ENCODE measurements around the gene THRB.

- TF ChIP-seq, protein P1, sequence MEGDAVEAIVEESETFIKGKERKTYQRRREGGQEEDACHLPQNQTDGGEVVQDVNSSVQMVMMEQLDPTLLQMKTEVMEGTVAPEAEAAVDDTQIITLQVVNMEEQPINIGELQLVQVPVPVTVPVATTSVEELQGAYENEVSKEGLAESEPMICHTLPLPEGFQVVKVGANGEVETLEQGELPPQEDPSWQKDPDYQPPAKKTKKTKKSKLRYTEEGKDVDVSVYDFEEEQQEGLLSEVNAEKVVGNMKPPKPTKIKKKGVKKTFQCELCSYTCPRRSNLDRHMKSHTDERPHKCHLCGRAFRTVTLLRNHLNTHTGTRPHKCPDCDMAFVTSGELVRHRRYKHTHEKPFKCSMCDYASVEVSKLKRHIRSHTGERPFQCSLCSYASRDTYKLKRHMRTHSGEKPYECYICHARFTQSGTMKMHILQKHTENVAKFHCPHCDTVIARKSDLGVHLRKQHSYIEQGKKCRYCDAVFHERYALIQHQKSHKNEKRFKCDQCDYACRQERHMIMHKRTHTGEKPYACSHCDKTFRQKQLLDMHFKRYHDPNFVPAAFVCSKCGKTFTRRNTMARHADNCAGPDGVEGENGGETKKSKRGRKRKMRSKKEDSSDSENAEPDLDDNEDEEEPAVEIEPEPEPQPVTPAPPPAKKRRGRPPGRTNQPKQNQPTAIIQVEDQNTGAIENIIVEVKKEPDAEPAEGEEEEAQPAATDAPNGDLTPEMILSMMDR (IDR thresholded peaks at IDR 0.05), result no peak
- no peak for TF ChIP-seq POLR2A (IDR thresholded peaks at IDR 0.05)
These were observed 357.3 kb downstream of the THRB start for GRCh38 chr3:24137334-24137733.

All from upper lobe of left lung (tissue), 4 donors.